K562 (cell line): ENCODE measurements around the gene TMC2. TPM values are rescaled to one million over a fixed set of nuclear protein-coding genes. Genes with fewer than 3 reads are reported as not detected.

Experiments used
- ASH1L ChIP-seq: fragments of 450-650 bp; IDR thresholded peaks from 2 replicates; pipeline ENCODE4 v1.6.1; 2018; ENCODE audit warnings: borderline replicate concordance, mild to moderate bottlenecking, low read depth; ENCODE audit not compliant: partially characterized antibody
- ATF1 ChIP-seq, 2 experiments: fragments of 450-650 bp in 1 of 2; IDR thresholded peaks; 2 replicates each; pipeline ENCODE4 v1.6.1; 2016; ENCODE audit warnings: missing compliant biosample characterization in 1 of 2, missing genetic modification characterization in 1 of 2
- ATF7 ChIP-seq: fragments of 450-650 bp; IDR thresholded peaks from 2 replicates; pipeline ENCODE4 v1.7.1; 2014; ENCODE audit warnings: mild to moderate bottlenecking, moderate library complexity
- BDP1 ChIP-seq: IDR thresholded peaks from 3 replicates; pipeline ENCODE4 v1.6.1; 2011; ENCODE audit not compliant: insufficient read length, insufficient read depth
- GABPA ChIP-seq: fragments of 200-800 bp; sonication (Bioruptor generic); conservative IDR thresholded peaks from 2 replicates; pipeline ENCODE4 v1.6.1; 2016; ENCODE audit warnings: low read depth, missing genetic modification characterization, missing compliant biosample characterization
- IRF1 ChIP-seq: sonication (generic); formaldehyde crosslinking; IDR thresholded peaks from 2 replicates; pipeline ENCODE4 v1.8.0; 2022; ENCODE audit warnings: missing genetic modification reagents, mild to moderate bottlenecking, borderline replicate concordance
- NR1H2 ChIP-seq: sonication (generic); formaldehyde crosslinking; IDR thresholded peaks from 2 replicates; pipeline ENCODE4 v1.4.0; 2020; ENCODE audit warnings: mild to moderate bottlenecking, missing genetic modification reagents
- SIN3B ChIP-seq: fragments of 450-650 bp; IDR thresholded peaks from 2 replicates; pipeline ENCODE4 v1.6.1; 2017; ENCODE audit warnings: low read depth, mild to moderate bottlenecking, moderate library complexity
- SMARCC2 ChIP-seq: fragments of 450-650 bp; IDR thresholded peaks from 2 replicates; pipeline ENCODE4 v1.6.1; 2017; ENCODE audit warnings: antibody characterized with exemption, moderate library complexity, mild to moderate bottlenecking, low read depth
- SREBF1 ChIP-seq: fragments of 150-350 bp; IDR thresholded peaks from 2 replicates; pipeline ENCODE4 v1.6.1; 2014; ENCODE audit warnings: antibody characterized with exemption, low read depth, low read length, borderline replicate concordance
- TCF7L2 ChIP-seq: fragments of 150-350 bp; IDR thresholded peaks from 2 replicates; pipeline ENCODE4 v1.6.1; 2016; ENCODE audit warnings: low read depth, mild to moderate bottlenecking, low read length, moderate library complexity
- TSC22D4 ChIP-seq: fragments of 450-650 bp; IDR thresholded peaks from 2 replicates; pipeline ENCODE4 v1.6.1; 2016; ENCODE audit warnings: missing genetic modification characterization, missing biosample characterization, control low read depth
- ZBTB8A ChIP-seq: fragments of 450-650 bp; IDR thresholded peaks from 2 replicates; pipeline ENCODE4 v1.6.1; 2018; ENCODE audit warnings: mild to moderate bottlenecking, moderate library complexity; ENCODE audit not compliant: partially characterized antibody
- ZFP91 ChIP-seq: sonication (generic); formaldehyde crosslinking; IDR thresholded peaks from 2 replicates; pipeline ENCODE4 v1.8.0; 2022; ENCODE audit warnings: mild to moderate bottlenecking, missing genetic modification reagents
- ZNF12 ChIP-seq: sonication (generic); formaldehyde crosslinking; IDR thresholded peaks from 2 replicates; pipeline ENCODE4 v1.4.0; 2020; ENCODE audit warnings: mild to moderate bottlenecking, missing genetic modification reagents
- ZNF121 ChIP-seq: sonication (generic); formaldehyde crosslinking; conservative IDR thresholded peaks from 2 replicates; pipeline ENCODE4 v1.8.0; 2022; ENCODE audit warnings: missing genetic modification reagents
- ZNF165 ChIP-seq: fragments of 250-450 bp; sonication (Bioruptor Pico); IDR thresholded peaks from 2 replicates; pipeline ENCODE4 v1.4.0; 2020; ENCODE audit warnings: borderline replicate concordance
- ZNF316 ChIP-seq: fragments of 450-650 bp; IDR thresholded peaks from 2 replicates; pipeline ENCODE4 v1.6.1; 2016
- ZNF436 ChIP-seq: fragments of 250-450, 450-650 bp; sonication (Bioruptor Pico); formaldehyde crosslinking; IDR thresholded peaks from 2 replicates; pipeline ENCODE4 v1.7.0; 2020; ENCODE audit warnings: mild to moderate bottlenecking
- ZNF445 ChIP-seq: fragments of 250-450 bp; sonication (Bioruptor Pico); IDR thresholded peaks from 2 replicates; pipeline ENCODE4 v1.4.0; 2020; ENCODE audit warnings: low read depth, mild to moderate bottlenecking, moderate library complexity
- polyA plus RNA-seq, 8 experiments: library from polyadenylated mRNA; depleted of rRNA in 4 of 8; stranded (reverse) in 5 of 8; unstranded in 3 of 8; fragments of >200 nt; fragmentation: Nextera tagmentation in 2 of 8; fragmentation: Illumina TruSeq in 1 of 8; extraction: Ambion mirVana in 2 of 8; extraction: Trizol in 1 of 8; gene quantifications; 2 replicates each; pipeline versions ENCODE4 v1.2.1 to v1.2.3, GENCODE V29; 2011 to 2014; ENCODE audit warnings: inconsistent platforms in 1 of 8, missing spikeins in 1 of 8
- total RNA-seq, 7 experiments: library from RNA; depleted of rRNA in 6 of 7; stranded (reverse); fragments of >200 nt in 6 of 7; fragmentation: Illumina TruSeq in 2 of 7; extraction: Trizol in 2 of 7; gene quantifications; 2 replicates each; pipeline versions ENCODE4 v1.2.1 to v1.2.3, GENCODE V29; 2011 to 2021; ENCODE audit warnings: low replicate concordance in 1 of 7
- TF ChIP-seq, protein P1 (sequence below): fragments of 200-800 bp; sonication (Bioruptor generic); IDR thresholded peaks from 2 replicates; pipeline ENCODE4 v1.6.1; 2017; ENCODE audit warnings: missing genetic modification characterization, missing compliant biosample characterization
- TF ChIP-seq, protein P2 (sequence below): fragments of 250-450 bp; sonication (Bioruptor Pico); IDR thresholded peaks from 2 replicates; pipeline ENCODE4 v1.4.0; 2020
- TF ChIP-seq, protein P3 (sequence below): sonication (generic); IDR thresholded peaks from 2 replicates; pipeline ENCODE4 v1.6.1; 2016

Gene TMC2
- total and polyA plus RNA-seq, 9 of the 15 experiments (the other 6 are each of a cell fraction or from before 2014, with no cell fraction given) = not detected

- TF ChIP-seq ASH1L = no peak
- TF ChIP-seq ZBTB8A = no peak
- no peak for TF ChIP-seq ZNF12 (CRISPR knock-in tag)
- TF ChIP-seq TSC22D4 (tag) = no peak
- TF ChIP-seq ZNF121 (CRISPR knock-in tag) = peak; percentile 95
- no peak for TF ChIP-seq TCF7L2
- no peak for TF ChIP-seq NR1H2 (CRISPR knock-in tag)
- TF ChIP-seq ATF7 = 0 out of 2 replicates have a peak, but pooled peaks have one; percentile 19
- no peak for TF ChIP-seq IRF1
- TF ChIP-seq, protein P1, sequence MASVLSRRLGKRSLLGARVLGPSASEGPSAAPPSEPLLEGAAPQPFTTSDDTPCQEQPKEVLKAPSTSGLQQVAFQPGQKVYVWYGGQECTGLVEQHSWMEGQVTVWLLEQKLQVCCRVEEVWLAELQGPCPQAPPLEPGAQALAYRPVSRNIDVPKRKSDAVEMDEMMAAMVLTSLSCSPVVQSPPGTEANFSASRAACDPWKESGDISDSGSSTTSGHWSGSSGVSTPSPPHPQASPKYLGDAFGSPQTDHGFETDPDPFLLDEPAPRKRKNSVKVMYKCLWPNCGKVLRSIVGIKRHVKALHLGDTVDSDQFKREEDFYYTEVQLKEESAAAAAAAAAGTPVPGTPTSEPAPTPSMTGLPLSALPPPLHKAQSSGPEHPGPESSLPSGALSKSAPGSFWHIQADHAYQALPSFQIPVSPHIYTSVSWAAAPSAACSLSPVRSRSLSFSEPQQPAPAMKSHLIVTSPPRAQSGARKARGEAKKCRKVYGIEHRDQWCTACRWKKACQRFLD (CRISPR knock-in tag) = no peak
- TF ChIP-seq SIN3B = 0 out of 2 replicates have a peak, but pooled peaks have one; percentile 29
- TF ChIP-seq GABPA (tag) = peak; percentile 54; the same call in 1 of the 2 replicates
- TF ChIP-seq ZNF436 = no peak
- no peak for TF ChIP-seq ZNF165 (CRISPR knock-in tag)
- TF ChIP-seq, protein P2, sequence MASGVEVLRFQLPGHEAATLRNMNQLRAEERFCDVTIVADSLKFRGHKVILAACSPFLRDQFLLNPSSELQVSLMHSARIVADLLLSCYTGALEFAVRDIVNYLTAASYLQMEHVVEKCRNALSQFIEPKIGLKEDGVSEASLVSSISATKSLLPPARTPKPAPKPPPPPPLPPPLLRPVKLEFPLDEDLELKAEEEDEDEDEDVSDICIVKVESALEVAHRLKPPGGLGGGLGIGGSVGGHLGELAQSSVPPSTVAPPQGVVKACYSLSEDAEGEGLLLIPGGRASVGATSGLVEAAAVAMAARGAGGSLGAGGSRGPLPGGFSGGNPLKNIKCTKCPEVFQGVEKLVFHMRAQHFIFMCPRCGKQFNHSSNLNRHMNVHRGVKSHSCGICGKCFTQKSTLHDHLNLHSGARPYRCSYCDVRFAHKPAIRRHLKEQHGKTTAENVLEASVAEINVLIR = no peak
- TF ChIP-seq ATF1 (CRISPR knock-in tag; IDR thresholded peaks at IDR 0.05) = no peak
- TF ChIP-seq ATF1 (tag; IDR thresholded peaks at IDR 0.05) = 0 out of 2 replicates have a peak, but pooled peaks have one; percentile 10
- TF ChIP-seq, protein P3, sequence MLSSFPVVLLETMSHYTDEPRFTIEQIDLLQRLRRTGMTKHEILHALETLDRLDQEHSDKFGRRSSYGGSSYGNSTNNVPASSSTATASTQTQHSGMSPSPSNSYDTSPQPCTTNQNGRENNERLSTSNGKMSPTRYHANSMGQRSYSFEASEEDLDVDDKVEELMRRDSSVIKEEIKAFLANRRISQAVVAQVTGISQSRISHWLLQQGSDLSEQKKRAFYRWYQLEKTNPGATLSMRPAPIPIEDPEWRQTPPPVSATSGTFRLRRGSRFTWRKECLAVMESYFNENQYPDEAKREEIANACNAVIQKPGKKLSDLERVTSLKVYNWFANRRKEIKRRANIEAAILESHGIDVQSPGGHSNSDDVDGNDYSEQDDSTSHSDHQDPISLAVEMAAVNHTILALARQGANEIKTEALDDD = no peak
- TF ChIP-seq BDP1 = no peak
- TF ChIP-seq SMARCC2 = no peak
- TF ChIP-seq SREBF1 = no peak
- TF ChIP-seq ZFP91 (CRISPR knock-in tag) = no peak
- TF ChIP-seq ZNF445 = no peak
- TF ChIP-seq ZNF316 = no peak
These were observed 12.3 kb upstream of the TMC2 start (continued) for GRCh38 chr20:2523919-2524708.
